H9 (cell line): ENCODE measurements around the gene MYRF. TPM values are rescaled to one million over a fixed set of nuclear protein-coding genes. Genes with fewer than 3 reads are reported as not detected.

ENCODE experiments used
- DNase-seq: peaks from one replicate; pipeline ENCODE4 v3.0.0-alpha.2; 2017
- H2AFZ ChIP-seq: one replicate; pipeline ENCODE4 v1.6.1; 2013; ENCODE audit warnings: mild to moderate bottlenecking, low read length, control low read depth, moderate library complexity
- H2AK5ac ChIP-seq: 2 replicates; pipeline ENCODE4 v1.6.1; 2013; ENCODE audit warnings: low read length, control low read depth, mixed read lengths; ENCODE audit not compliant: insufficient read length
- H2BK120ac ChIP-seq: one replicate; pipeline ENCODE4 v1.6.1; 2013; ENCODE audit warnings: low read depth, mild to moderate bottlenecking, low read length, control low read depth, inconsistent platforms; ENCODE audit not compliant: poor library complexity, severe bottlenecking
- H2BK12ac ChIP-seq: 2 replicates; pipeline ENCODE4 v1.6.1; 2013; ENCODE audit warnings: low read length, control low read depth, mixed read lengths, low read depth; ENCODE audit not compliant: insufficient read length
- H2BK15ac ChIP-seq: 2 replicates; pipeline ENCODE4 v1.6.1; 2013; ENCODE audit warnings: low read depth, low read length, control low read depth
- H2BK20ac ChIP-seq: one replicate; pipeline ENCODE4 v1.6.1; 2013; ENCODE audit warnings: low read depth, mild to moderate bottlenecking, low read length, control low read depth, inconsistent platforms; ENCODE audit not compliant: poor library complexity, severe bottlenecking
- H2BK5ac ChIP-seq: 2 replicates; pipeline ENCODE4 v1.6.1; 2013; ENCODE audit warnings: low read length, control low read depth, mixed read lengths; ENCODE audit not compliant: insufficient read length
- H3K14ac ChIP-seq: 2 replicates; pipeline ENCODE4 v1.6.1; 2013; ENCODE audit warnings: low read length, control low read depth; ENCODE audit not compliant: insufficient read depth
- H3K18ac ChIP-seq: 2 replicates; pipeline ENCODE4 v1.6.1; 2013; ENCODE audit warnings: low read depth, mild to moderate bottlenecking, mixed read lengths, low read length, control low read depth; ENCODE audit not compliant: insufficient read length
- H3K23ac ChIP-seq: 2 replicates; pipeline ENCODE4 v1.6.1; 2013; ENCODE audit warnings: low read length, control low read depth, mixed read lengths, low read depth; ENCODE audit not compliant: insufficient read length
- H3K23me2 ChIP-seq: 2 replicates; pipeline ENCODE4 v1.6.1; 2013; ENCODE audit warnings: low read depth, mild to moderate bottlenecking, mixed read lengths, low read length, control low read depth; ENCODE audit not compliant: insufficient read length, poor library complexity, severe bottlenecking
- H3K27ac ChIP-seq: 2 replicates; pipeline ENCODE4 v1.5.1; 2013; ENCODE audit warnings: low read length, control low read depth, mixed read lengths, low read depth; ENCODE audit not compliant: insufficient read length
- H3K27me3 ChIP-seq: 2 replicates; pipeline ENCODE4 v1.6.1; 2013; ENCODE audit warnings: low read length, control low read depth, inconsistent platforms; ENCODE audit not compliant: insufficient read depth
- H3K4ac ChIP-seq: 2 replicates; pipeline ENCODE4 v1.6.1; 2013; ENCODE audit warnings: low read depth, mild to moderate bottlenecking, control low read depth, inconsistent platforms, low read length, moderate library complexity
- H3K4me1 ChIP-seq: 2 replicates; pipeline ENCODE4 v1.6.1; 2013; ENCODE audit warnings: low read length, control low read depth, inconsistent platforms; ENCODE audit not compliant: insufficient read depth
- H3K4me2 ChIP-seq: 2 replicates; pipeline ENCODE4 v1.6.1; 2013; ENCODE audit warnings: low read length, control low read depth, mixed read lengths; ENCODE audit not compliant: insufficient read length, insufficient read depth
- H3K56ac ChIP-seq: 2 replicates; pipeline ENCODE4 v1.6.1; 2013; ENCODE audit warnings: low read depth, mild to moderate bottlenecking, mixed read lengths, low read length, control low read depth; ENCODE audit not compliant: insufficient read length
- H3K79me1 ChIP-seq: 2 replicates; pipeline ENCODE4 v1.6.1; 2013; ENCODE audit warnings: low read depth, mild to moderate bottlenecking, moderate library complexity, low read length, control low read depth, inconsistent platforms; ENCODE audit not compliant: insufficient read depth, poor library complexity, severe bottlenecking
- H3K79me2 ChIP-seq: 2 replicates; pipeline ENCODE4 v1.6.1; 2013; ENCODE audit warnings: low read length, control low read depth, inconsistent platforms; ENCODE audit not compliant: insufficient read depth
- H3K9ac ChIP-seq: 2 replicates; pipeline ENCODE4 v1.6.1; 2013; ENCODE audit warnings: low read length, control low read depth, mixed read lengths; ENCODE audit not compliant: insufficient read length; ENCODE audit errors: extremely low read depth
- H3K9me3 ChIP-seq: one replicate; pipeline ENCODE4 v1.6.1; 2013; ENCODE audit warnings: low read depth, low read length, inconsistent platforms; ENCODE audit not compliant: control insufficient read depth
- H3T11ph ChIP-seq: one replicate; pipeline ENCODE4 v1.6.1; 2013; ENCODE audit warnings: mild to moderate bottlenecking, low read length, control low read depth, inconsistent platforms
- H4K20me1 ChIP-seq: one replicate; pipeline ENCODE4 v1.6.1; 2013; ENCODE audit not compliant: control insufficient read depth, insufficient read length, insufficient read depth
- H4K5ac ChIP-seq: 2 replicates; pipeline ENCODE4 v1.6.1; 2013; ENCODE audit warnings: low read depth, mild to moderate bottlenecking, mixed read lengths, low read length, control low read depth; ENCODE audit not compliant: insufficient read length
- H4K8ac ChIP-seq: replicated peaks from 2 replicates; pipeline ENCODE4 v1.6.1; 2013; ENCODE audit warnings: low read length, control low read depth, mixed read lengths, low read depth; ENCODE audit not compliant: insufficient read length
- H4K91ac ChIP-seq: 2 replicates; pipeline ENCODE4 v1.6.1; 2013; ENCODE audit warnings: low read depth, mild to moderate bottlenecking, moderate library complexity, mixed read lengths, low read length, control low read depth; ENCODE audit not compliant: insufficient read length
- H3K27ac Mint-ChIP-seq, 3 experiments: 2 replicates in 2 of 3; 3 replicates in 1 of 3; pipeline ENCODE4 v1.8.0; 2020 to 2021; ENCODE audit warnings: mixed read lengths in 3 of 3, mild to moderate bottlenecking in 1 of 3, moderate library complexity in 1 of 3
- H3K27me3 Mint-ChIP-seq: 2 replicates; pipeline ENCODE4 v1.8.0; 2021; ENCODE audit warnings: low read depth, mild to moderate bottlenecking, moderate library complexity, mixed read lengths
- H3K36me3 Mint-ChIP-seq, 3 experiments: 2 replicates in 2 of 3; 3 replicates in 1 of 3; pipeline ENCODE4 v1.8.0; 2020 to 2021; ENCODE audit warnings: low read depth in 3 of 3, mixed read lengths in 3 of 3; ENCODE audit not compliant: insufficient read depth in 1 of 3
- H3K4me1 Mint-ChIP-seq, 2 experiments: 2 replicates each; pipeline ENCODE4 v1.8.0; 2020; ENCODE audit warnings: mixed read lengths in 2 of 2
- H3K4me3 Mint-ChIP-seq, 2 experiments: 2 replicates in 1 of 2; 3 replicates in 1 of 2; pipeline ENCODE4 v1.8.0; 2020 to 2021; ENCODE audit warnings: mild to moderate bottlenecking in 2 of 2, mixed read lengths in 2 of 2, moderate library complexity in 1 of 2
- H3K9me3 Mint-ChIP-seq, 2 experiments: 2 replicates in 1 of 2; 3 replicates in 1 of 2; pipeline ENCODE4 v1.8.0; 2020; ENCODE audit warnings: mild to moderate bottlenecking in 2 of 2, mixed read lengths in 2 of 2, moderate library complexity in 1 of 2
- CTCF ChIP-seq: fragments of 200-600 bp; sonication (generic); conservative IDR thresholded peaks from 3 replicates; pipeline ENCODE4 v1.8.0; 2021; ENCODE audit warnings: antibody characterized with exemption, mild to moderate bottlenecking
- WGBS: extraction: QIAGEN DNeasy Blood & Tissue Kit; methylation state at CpG from one replicate; pipeline ENCODE4 v1.1.7; 2013; ENCODE audit warnings: missing lambda C conversion rate, low lambda C conversion rate, mixed read lengths; ENCODE audit not compliant: insufficient read length; ENCODE audit errors: extremely low coverage; 5-methylcytosine and 5-hydroxymethylcytosine counted together
- total RNA-seq: library from RNA; stranded (reverse); gene quantifications from 2 replicates; pipeline ENCODE4 v1.2.1, GENCODE V29; 2021

Gene MYRF
- total RNA-seq, 1 experiment from 2014 or later = 13.9 TPM

DNA sequence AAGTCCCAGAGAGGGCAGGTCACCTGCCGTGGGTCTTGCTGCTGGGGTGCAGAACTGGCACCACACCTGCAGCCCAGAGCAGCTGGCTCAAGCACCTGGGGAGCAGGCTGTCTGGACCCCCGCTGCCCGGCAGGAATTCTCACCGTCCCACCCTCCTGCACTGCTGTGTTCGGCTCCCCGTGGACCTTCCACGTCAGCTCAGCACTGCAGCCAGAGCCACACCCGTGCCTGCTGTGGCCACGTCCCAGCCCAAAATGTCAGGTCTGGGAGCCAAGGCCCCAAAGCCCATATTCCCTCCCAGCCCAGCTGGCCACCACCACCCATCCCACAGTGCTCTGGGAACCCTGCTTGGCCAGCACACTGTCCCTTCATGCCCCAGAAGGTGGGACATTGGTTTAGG, 28.0 kb upstream of the MYRF start:
- Histone ChIP-seq H4K8ac (no peak overlapping the region), H3K79me2 (no peaks in the 10 kb centered on the region; the same call in 1 of the 2 replicates), H3K79me1 (no peaks in the 10 kb centered on the region), H3K14ac (no peak overlapping the region), H3K18ac (no peak overlapping the region), H3K27me3 (no peaks in the 10 kb centered on the region), H3K27ac (no peak overlapping the region), H2BK12ac (no peak overlapping the region), H3T11ph (no peak overlapping the region), H2AK5ac (no peak overlapping the region), H4K91ac (no peak overlapping the region), H3K4me2 (no peak overlapping the region), H3K4me1 (no peaks in the 10 kb centered on the region; the same call in 1 of the 2 replicates), H2BK5ac (no peak overlapping the region), H3K23me2 (no peaks in the 10 kb centered on the region), H3K9ac (no peak overlapping the region), H3K56ac (no peak overlapping the region), H4K20me1 (no peaks in the 10 kb centered on the region), H2BK20ac (no peak overlapping the region), H2AFZ (no peak overlapping the region), H2BK15ac (no peak overlapping the region), H3K4ac (no peak overlapping the region), H3K9me3 (no peaks in the 10 kb centered on the region), H3K23ac (no peak overlapping the region), H2BK120ac (no peak overlapping the region), H4K5ac (no peak overlapping the region)
- H3K27me3 Mint-ChIP-seq = no peaks in the 10 kb centered on the region
- no peaks in the 10 kb centered on the region for H3K9me3 Mint-ChIP-seq
- H3K36me3 Mint-ChIP-seq = peaks cover 6 to 26% (median 23%) of the 10 kb centered on the region in 3 experiments; a peak in 6 of 7 replicates
- no peak overlapping the region for H3K4me3 Mint-ChIP-seq
- peaks cover 3% of the 10 kb centered on the region in 2 experiments; a peak in 3 of 4 replicates for H3K4me1 Mint-ChIP-seq
- no CpG with 5 or more reads among the region's 9 CpGs for WGBS
- no peak for TF ChIP-seq CTCF
- H3K27ac Mint-ChIP-seq = no peak overlapping the region; a peak in 1 of 7 replicates
- no peak for DNase-seq
